ENCODE data around the gene RANBP3L.

DNA sequence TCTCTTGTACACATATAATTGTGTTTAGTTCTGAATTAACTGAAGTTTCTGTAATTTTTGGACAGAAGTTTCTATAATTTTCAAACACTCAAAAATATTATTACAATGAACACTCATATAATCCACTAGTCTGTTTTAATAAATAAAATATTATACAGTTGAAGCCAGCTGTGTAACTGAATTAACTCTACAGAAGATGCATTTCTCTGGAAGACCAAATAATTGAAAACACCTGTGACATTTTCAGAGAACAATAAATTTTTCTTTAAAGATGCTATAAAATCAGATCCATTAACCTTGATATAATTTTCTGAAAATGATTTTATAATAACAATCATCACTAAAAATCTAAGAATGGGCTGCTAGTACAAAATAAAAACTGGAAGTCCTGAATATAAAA lies 74.7 kb downstream of the RANBP3L start:
- TF ChIP-seq, protein P1, sequence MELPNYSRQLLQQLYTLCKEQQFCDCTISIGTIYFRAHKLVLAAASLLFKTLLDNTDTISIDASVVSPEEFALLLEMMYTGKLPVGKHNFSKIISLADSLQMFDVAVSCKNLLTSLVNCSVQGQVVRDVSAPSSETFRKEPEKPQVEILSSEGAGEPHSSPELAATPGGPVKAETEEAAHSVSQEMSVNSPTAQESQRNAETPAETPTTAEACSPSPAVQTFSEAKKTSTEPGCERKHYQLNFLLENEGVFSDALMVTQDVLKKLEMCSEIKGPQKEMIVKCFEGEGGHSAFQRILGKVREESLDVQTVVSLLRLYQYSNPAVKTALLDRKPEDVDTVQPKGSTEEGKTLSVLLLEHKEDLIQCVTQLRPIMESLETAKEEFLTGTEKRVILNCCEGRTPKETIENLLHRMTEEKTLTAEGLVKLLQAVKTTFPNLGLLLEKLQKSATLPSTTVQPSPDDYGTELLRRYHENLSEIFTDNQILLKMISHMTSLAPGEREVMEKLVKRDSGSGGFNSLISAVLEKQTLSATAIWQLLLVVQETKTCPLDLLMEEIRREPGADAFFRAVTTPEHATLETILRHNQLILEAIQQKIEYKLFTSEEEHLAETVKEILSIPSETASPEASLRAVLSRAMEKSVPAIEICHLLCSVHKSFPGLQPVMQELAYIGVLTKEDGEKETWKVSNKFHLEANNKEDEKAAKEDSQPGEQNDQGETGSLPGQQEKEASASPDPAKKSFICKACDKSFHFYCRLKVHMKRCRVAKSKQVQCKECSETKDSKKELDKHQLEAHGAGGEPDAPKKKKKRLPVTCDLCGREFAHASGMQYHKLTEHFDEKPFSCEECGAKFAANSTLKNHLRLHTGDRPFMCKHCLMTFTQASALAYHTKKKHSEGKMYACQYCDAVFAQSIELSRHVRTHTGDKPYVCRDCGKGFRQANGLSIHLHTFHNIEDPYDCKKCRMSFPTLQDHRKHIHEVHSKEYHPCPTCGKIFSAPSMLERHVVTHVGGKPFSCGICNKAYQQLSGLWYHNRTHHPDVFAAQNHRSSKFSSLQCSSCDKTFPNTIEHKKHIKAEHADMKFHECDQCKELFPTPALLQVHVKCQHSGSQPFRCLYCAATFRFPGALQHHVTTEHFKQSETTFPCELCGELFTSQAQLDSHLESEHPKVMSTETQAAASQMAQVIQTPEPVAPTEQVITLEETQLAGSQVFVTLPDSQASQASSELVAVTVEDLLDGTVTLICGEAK (IDR thresholded peaks at IDR 0.05): no peak
- TF ChIP-seq, protein P1 (CRISPR knock-in tag; IDR thresholded peaks at IDR 0.05): no peak
- TF ChIP-seq, protein P2, sequence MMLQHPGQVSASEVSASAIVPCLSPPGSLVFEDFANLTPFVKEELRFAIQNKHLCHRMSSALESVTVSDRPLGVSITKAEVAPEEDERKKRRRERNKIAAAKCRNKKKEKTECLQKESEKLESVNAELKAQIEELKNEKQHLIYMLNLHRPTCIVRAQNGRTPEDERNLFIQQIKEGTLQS (IDR thresholded peaks at IDR 0.05): no peak
- TF ChIP-seq, protein P2 (CRISPR knock-in tag; conservative IDR thresholded peaks at IDR 0.05): no peak
- TF ChIP-seq ZNF384 (IDR thresholded peaks at IDR 0.05; ENCODE audit: low read depth, low read length): no peak
- TF ChIP-seq KLF6 (CRISPR knock-in tag; IDR thresholded peaks at IDR 0.05; ENCODE audit: borderline replicate concordance): no peak

Measured in K562 (cell line).